ENCODE data around the gene CUEDC1. TPM values are rescaled to one million over a fixed set of nuclear protein-coding genes. Genes with fewer than 3 reads are reported as not detected.

Gene CUEDC1
- total and polyA plus RNA-seq, 9 of the 15 experiments (the other 6 are each of a cell fraction or from before 2014, with no cell fraction given), result 0.20 to 4.1 (median 1.6) TPM; not detected in 1

GRCh38 chr17:57849874-57850754 is 105.1 kb downstream of the CUEDC1 start, which contains the start of gene MRPS23 (continued):
- no peak; the same call in 1 of the 2 replicates for TF ChIP-seq STAT6 (CRISPR knock-in tag; IDR thresholded peaks at IDR 0.05)
- no peak for TF ChIP-seq CC2D1A (IDR thresholded peaks at IDR 0.05)
- TF ChIP-seq NCOA2 (IDR thresholded peaks at IDR 0.05; ENCODE audit: partially characterized antibody in 2 of 2), result no peak
- TF ChIP-seq, protein P1, sequence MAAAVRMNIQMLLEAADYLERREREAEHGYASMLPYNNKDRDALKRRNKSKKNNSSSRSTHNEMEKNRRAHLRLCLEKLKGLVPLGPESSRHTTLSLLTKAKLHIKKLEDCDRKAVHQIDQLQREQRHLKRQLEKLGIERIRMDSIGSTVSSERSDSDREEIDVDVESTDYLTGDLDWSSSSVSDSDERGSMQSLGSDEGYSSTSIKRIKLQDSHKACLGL (CRISPR knock-in tag; IDR thresholded peaks at IDR 0.05; ENCODE audit: borderline replicate concordance, poor library complexity, severe bottlenecking), result no peak
- no peak for TF ChIP-seq NCOA6 (IDR thresholded peaks at IDR 0.05)
- no peak for TF ChIP-seq FUS (optimal IDR thresholded peaks at IDR 0.05; ENCODE audit: low read depth, low read length)
- TF ChIP-seq GTF3C2 (IDR thresholded peaks at IDR 0.05; ENCODE audit: borderline replicate concordance, extremely low read depth, insufficient read length), result no peak
- TF ChIP-seq PCBP2 (IDR thresholded peaks at IDR 0.05; ENCODE audit: low read depth, low read length, poor library complexity, severe bottlenecking), result no peak
- TF ChIP-seq KLF16 (IDR thresholded peaks at IDR 0.05), result no peak
- no peak for TF ChIP-seq ZNF785 (CRISPR knock-in tag; IDR thresholded peaks at IDR 0.05)
- TF ChIP-seq ZNF316 (IDR thresholded peaks at IDR 0.05), result no peak
- peak; percentile 64 for TF ChIP-seq ZBTB7A (IDR thresholded peaks at IDR 0.05; ENCODE audit: borderline replicate concordance, control insufficient read depth, low read depth, low read length)
- peak; percentile 97 for TF ChIP-seq TOE1 (IDR thresholded peaks at IDR 0.05; ENCODE audit: borderline replicate concordance)
- no peak; the same call in 1 of the 2 replicates for TF ChIP-seq TOE1 (CRISPR knock-in tag; IDR thresholded peaks at IDR 0.05; ENCODE audit: borderline replicate concordance, low read depth)
- no peak for TF ChIP-seq ATF2 (CRISPR knock-in tag; IDR thresholded peaks at IDR 0.05)
- no peak; the same call in 1 of the 2 replicates for TF ChIP-seq PHB2 (IDR thresholded peaks at IDR 0.05; ENCODE audit: low read depth)
- no peak for TF ChIP-seq BRF1 (IDR thresholded peaks at IDR 0.05; ENCODE audit: borderline replicate concordance, extremely low read depth, insufficient read length)
- peak; percentile 45; the same call in 1 of the 2 replicates for TF ChIP-seq ZNF644 (tag; IDR thresholded peaks at IDR 0.05; ENCODE audit: low read depth)
